ENCODE data around the gene KAT8. TPM values are rescaled to one million over a fixed set of nuclear protein-coding genes. Genes with fewer than 3 reads are reported as not detected.

KAT8 gene
- total and polyA plus RNA-seq, 2 of the 4 experiments (the other 2 are of a cell fraction) = 19.4 to 27.4 TPM

GRCh38 chr16:31133046-31133501 is 15.6 kb downstream of the KAT8 start:
- no peak overlapping the region for H3K9ac ChIP-seq (ENCODE audit: low read depth, low read length)
- no CpG with 5 or more reads among the region's 6 CpGs for WGBS, 2 experiments (ENCODE audit: extremely low coverage in 2 of 2, insufficient read length in 1 of 2)
- no peak overlapping the region for H2BK120ac ChIP-seq (ENCODE audit: low read depth, low read length)
- no peak overlapping the region for H2AK9ac ChIP-seq (replicated peaks; ENCODE audit: low read depth, low read length, poor library complexity)
- no peak overlapping the region for H3K4me3 ChIP-seq (ENCODE audit: insufficient read depth, low read depth, low read length)
- no peak overlapping the region for H2AFZ ChIP-seq (replicated peaks; ENCODE audit: low read length, poor library complexity)
- H3K79me1 ChIP-seq (ENCODE audit: low read depth in 1 of 2, low read length in 2 of 2) = no peaks in the 10 kb centered on the region
- BruUV-seq (replicated peaks) = no TSS peak
- ATAC-seq (ENCODE audit: low read depth) (no peak), DNase-seq (no peak)
- no peak overlapping the region for H2BK15ac ChIP-seq (ENCODE audit: low read depth, low read length)
- H4K5ac ChIP-seq (ENCODE audit: low read depth, low read length) = no peak overlapping the region
- no peak overlapping the region for H3K56ac ChIP-seq (ENCODE audit: extremely low read depth, insufficient read depth, low read length)
- in situ Hi-C loops (cut with MboI; ENCODE audit: low sequenced_read_pairs) = no loop called here
- no peak overlapping the region for H3K23ac ChIP-seq (ENCODE audit: low read depth, low read length)
- H3K27ac ChIP-seq (ENCODE audit: insufficient read depth, low read length) = no peak overlapping the region
- no peak for TF ChIP-seq CHD1 (IDR thresholded peaks at IDR 0.05; ENCODE audit: low read depth, low read length)
- TF ChIP-seq RAD21 (IDR thresholded peaks at IDR 0.05; ENCODE audit: low read length) = no peak
- no peak for TF ChIP-seq MAZ (IDR thresholded peaks at IDR 0.05; ENCODE audit: borderline replicate concordance, low read depth, low read length)
- TF ChIP-seq POLR2A (IDR thresholded peaks at IDR 0.05; ENCODE audit: low read depth, low read length) = no peak
- no peak for TF ChIP-seq MXI1 (IDR thresholded peaks at IDR 0.05; ENCODE audit: borderline replicate concordance, low read depth, low read length)
- no peak for TF ChIP-seq CTCF (conservative IDR thresholded peaks at IDR 0.05; ENCODE audit: low read depth, low read length)
- H2BK20ac ChIP-seq (ENCODE audit: low read depth, low read length) = no peak overlapping the region
- dilution Hi-C loops (cut with HindIII; ENCODE audit: low sequenced_read_pairs, unreplicated experiment) = no loop called here
- no peak overlapping the region for H4K8ac ChIP-seq (ENCODE audit: low read depth in 2 of 2, low read length in 2 of 2)
- no peak overlapping the region for H3K4me2 ChIP-seq (ENCODE audit: low read depth, low read length)
- H4K91ac ChIP-seq (ENCODE audit: insufficient read depth, low read depth, low read length) = no peak overlapping the region
- H3K4me1 ChIP-seq (ENCODE audit: control insufficient read depth, insufficient read depth, low read length) = 0 out of 2 replicates have a peak, but pooled peaks cover 3% of the 10 kb centered on the region
- intact Hi-C loops (cut with micrococcal nuclease) = no loop called here
- no peaks in the 10 kb centered on the region for H4K20me1 ChIP-seq (ENCODE audit: insufficient read depth, low read length)
- no peak overlapping the region for H3K18ac ChIP-seq (ENCODE audit: low read depth, low read length)
- H3K27me3 ChIP-seq (ENCODE audit: control insufficient read depth, insufficient read depth, low read length) = no peaks in the 10 kb centered on the region; the same call in 1 of the 2 replicates
- no peak overlapping the region for H3K14ac ChIP-seq (replicated peaks; ENCODE audit: low read depth, low read length)
- no peaks in the 10 kb centered on the region for H3K9me3 ChIP-seq (ENCODE audit: control insufficient read depth, insufficient read depth, low read length)
- peaks cover 4% of the 10 kb centered on the region for H3K9me1 ChIP-seq (ENCODE audit: insufficient read depth, low read length)
- POLR2A ChIA-PET (ENCODE audit: unreplicated experiment) = no interaction called here
- H3K36me3 ChIP-seq (ENCODE audit: control insufficient read depth, insufficient read depth, low read length) = peaks cover 25% of the 10 kb centered on the region
- CTCF ChIA-PET = no interaction called here
- H3K4ac ChIP-seq (ENCODE audit: low read depth, low read length) = no peak overlapping the region
- no peak overlapping the region for H2BK5ac ChIP-seq (ENCODE audit: low read depth, low read length, poor library complexity, severe bottlenecking)
- H2AK5ac ChIP-seq (ENCODE audit: low read depth, low read length) = no peak overlapping the region
